Measurements from ENCODE around the gene AGR2.

The AGR2 gene

DNA sequence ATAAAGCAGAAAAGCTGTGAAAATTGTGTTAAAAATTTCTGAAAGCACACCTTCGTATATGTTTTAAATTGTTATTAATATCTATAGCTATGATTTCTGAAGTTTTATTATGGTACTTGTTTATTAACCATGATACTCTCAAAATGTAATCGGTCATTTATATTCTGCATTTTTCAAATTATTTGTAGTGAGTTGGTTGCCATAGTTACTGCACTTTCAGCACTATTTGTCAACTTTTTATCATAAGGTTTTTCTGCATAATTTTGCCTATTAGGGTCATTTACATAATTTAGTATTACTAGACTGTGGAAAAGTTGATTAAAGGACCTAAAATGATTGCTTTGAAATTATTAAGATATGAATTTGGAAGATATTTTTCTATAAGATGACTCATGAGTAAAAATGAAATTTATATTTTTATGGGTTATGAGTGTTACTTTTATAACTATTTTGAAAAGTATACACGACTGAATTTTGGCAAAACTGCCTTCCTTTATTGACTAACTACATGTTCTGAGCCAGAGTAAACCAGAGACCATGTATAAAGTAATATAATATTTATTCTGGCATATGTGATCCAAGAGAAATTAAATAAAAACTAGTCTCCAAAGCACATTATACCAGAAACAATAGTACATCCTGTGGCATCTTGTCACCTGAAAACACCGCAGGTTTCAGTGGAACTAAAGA, 7.9 kb upstream of the AGR2 start:
- no peak for DNase-seq (ENCODE audit: low read depth)

- DNase-seq (ENCODE audit: low read depth), result no peak
Observed at GRCh38 chr7:16811551-16811950, 6.8 kb upstream of the AGR2 start.

- no peak for DNase-seq (ENCODE audit: low read depth)
Observed at GRCh38 chr7:16810573-16810972, 5.8 kb upstream of the AGR2 start.

DNA sequence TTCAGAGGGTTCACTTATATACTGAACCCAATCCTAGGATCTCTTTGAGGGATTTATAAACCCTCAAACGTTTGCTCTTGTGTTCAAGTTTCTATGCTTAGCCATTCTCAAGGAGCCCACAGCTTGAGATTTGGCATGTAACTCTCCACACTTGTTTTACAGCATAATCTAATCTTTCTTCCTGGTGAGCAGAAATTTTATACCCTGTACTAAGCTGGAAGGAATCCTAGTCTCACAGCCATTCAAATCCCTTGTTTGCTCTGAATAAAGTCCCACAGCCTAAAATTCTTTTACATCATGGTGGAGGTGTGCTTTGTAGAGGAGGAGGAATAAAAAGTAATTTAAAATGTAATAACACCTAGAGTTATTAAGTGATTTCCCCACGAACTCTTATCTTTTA, 5.3 kb upstream of the AGR2 start:
- DNase-seq (ENCODE audit: low read depth), result no peak

DNA sequence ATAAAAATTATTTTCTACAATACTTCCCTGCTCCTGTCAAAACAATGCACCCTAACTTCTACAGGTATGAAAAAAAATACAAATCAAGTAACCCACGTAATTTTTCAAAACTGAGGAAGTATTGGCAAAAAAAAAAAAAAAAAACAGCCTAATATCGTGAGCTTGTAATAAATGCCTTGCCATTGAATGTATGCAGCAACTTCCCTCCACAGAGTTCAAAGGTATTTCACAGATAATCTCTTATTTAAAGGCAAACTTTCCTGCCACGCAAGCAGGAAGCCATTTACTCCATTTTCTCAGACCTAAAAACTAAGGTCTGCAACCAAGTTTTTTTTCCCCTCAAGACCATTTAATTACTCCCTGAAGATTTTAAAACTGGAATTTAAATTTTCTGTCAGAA, 642 bp upstream of the AGR2 start:
- no peak for DNase-seq (ENCODE audit: low read depth)

DNA sequence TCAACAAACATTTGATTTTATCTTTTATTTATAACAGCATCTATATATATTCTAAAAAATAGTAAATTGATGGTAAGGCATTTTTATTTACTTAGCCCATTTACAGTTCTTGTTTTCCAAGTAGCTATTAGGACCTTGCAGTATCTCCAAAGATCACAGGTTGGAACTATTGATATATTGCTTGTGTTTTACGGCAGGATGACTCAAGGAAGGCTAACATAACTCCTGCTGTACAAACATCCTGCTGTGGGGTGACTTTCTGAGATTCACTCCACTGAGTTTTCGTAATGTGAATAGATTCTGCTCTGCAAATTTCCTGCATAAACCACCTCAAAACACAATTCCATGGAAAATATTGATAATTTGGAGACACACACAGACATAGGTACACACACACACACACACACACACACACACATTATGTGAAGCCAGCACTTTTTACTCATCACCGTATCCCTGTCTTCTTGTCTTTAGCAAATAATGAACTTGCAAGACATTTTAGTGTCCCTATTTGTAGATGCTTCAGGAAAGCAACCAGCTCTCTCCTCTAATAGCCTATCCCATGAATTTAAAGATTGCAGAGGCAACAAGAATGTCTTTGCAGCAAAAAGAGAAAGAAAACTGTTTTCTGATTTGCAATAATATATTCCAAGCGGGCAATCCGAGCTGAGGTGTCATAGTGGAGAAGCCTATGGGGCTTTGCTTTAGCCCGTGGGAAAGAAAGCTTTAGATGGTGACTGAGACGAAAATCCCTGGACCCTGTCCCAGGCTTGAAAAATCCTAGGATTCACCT, 722 bp downstream of the AGR2 start:
- DNase-seq (ENCODE audit: low read depth), result no peak

DNA sequence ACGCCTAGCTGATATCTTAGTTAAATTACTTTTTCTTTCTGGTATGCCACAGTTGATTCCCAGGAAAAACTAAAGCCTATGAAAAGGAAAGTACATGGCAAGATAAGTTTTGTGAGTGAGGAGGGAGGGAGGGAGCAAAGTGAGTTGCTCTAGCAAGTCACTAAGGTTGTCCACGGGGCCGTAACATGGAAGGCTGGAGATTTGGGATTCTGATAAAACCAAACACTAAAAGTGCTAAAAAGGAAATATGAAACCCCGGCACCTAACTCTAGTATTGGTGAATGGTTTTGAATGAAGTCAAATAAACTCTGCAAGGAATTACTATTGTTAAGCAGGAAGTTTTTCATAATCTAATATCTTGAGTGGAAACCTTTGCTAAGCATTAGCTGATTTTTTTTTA, 1.7 kb downstream of the AGR2 start:
- DNase-seq (ENCODE audit: low read depth), result no peak

- no peak for DNase-seq (ENCODE audit: low read depth)
Observed at GRCh38 chr7:16801579-16801978, 3.2 kb downstream of the AGR2 start.

GRCh38 chr7:16801111-16801542, 3.7 kb downstream of the AGR2 start:
- no peak for DNase-seq (ENCODE audit: low read depth)

- DNase-seq (ENCODE audit: low read depth), result no peak
Observed at GRCh38 chr7:16795624-16796023, 9.2 kb downstream of the AGR2 start.

GRCh38 chr7:16794986-16795385, 9.8 kb downstream of the AGR2 start:
- no peak for DNase-seq (ENCODE audit: low read depth)

DNA sequence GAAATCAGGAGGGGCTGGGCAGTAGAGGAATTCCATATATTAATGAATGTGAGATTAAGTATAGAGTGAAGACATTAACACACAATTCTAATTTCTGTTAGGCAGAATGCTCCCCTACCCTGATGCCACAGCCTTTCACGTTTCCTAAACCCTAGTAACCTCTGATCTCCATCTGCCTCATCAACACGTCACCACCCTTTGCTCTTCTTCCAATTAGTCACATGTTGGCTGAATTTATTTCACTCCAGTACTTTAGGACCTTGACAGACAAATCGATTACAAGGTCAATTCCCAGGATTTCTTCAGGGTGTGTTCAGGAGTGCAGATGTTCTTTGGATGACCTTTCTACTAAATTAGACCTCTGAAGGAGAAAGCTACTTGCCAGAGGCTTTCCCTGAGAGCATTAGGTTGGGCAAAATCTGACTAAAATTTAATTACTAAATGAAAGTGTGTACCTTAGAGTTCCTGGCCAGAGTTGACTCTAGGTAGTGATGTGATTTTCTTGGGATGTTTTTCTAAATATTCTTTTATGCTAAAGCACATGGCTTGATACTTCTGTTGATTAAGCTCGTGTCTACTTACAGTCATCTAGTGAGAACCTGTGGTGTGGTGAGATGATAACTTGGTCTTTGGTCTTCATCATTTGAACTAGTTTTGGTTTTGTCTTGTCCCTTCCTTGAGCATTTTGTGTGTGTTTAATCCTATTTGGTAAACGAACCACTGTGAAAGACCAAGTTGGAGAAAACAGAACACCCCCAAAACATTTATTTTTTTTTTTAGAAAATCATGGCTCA, 12.7 kb downstream of the AGR2 start:
- no peak for DNase-seq (ENCODE audit: low read depth)

DNA sequence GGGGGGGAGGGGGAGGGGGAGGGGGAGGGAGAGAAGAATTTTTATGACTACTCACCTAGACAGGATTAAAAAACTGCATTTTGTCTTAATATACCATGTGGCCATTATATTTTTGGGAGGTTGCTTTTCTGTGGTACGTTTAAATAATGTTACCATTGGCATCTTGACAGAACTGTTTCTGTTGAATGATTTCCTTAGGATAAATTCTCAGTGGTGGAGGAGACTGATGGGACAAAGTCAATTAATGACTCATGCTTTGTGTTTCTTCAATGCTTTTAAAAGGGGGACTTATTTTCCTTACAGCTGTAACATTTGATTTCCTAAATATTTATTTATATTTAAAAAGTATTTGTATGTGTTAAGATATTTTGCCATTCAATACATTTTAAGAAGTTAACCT, 13.7 kb downstream of the AGR2 start:
- no peak for DNase-seq (ENCODE audit: low read depth)

DNA sequence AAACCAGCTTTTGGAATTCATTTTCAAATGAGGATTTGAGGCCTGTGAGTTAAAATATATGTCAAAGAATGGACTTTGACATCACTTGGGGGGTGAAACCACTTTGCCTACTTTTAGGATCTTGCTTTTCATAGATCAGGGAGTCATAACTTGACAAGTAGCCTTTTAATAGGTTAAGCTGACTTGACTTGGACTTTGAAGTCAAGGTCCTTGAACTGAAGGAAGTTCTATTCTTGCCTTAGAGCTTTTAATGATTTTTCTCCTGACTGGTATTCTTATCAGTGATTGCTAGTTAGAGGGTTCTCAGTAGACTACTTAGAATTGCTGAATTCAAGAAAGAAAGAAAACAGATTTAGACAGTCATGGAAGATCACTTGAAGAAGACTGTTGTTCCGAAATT, 17.7 kb downstream of the AGR2 start:
- DNase-seq (ENCODE audit: low read depth), result no peak

- no peak for DNase-seq (ENCODE audit: low read depth)
Observed at GRCh38 chr7:16786257-16786656, 18.5 kb downstream of the AGR2 start.

- DNase-seq (ENCODE audit: low read depth), result no peak
Observed at GRCh38 chr7:16785846-16786245, 19.0 kb downstream of the AGR2 start.

DNA sequence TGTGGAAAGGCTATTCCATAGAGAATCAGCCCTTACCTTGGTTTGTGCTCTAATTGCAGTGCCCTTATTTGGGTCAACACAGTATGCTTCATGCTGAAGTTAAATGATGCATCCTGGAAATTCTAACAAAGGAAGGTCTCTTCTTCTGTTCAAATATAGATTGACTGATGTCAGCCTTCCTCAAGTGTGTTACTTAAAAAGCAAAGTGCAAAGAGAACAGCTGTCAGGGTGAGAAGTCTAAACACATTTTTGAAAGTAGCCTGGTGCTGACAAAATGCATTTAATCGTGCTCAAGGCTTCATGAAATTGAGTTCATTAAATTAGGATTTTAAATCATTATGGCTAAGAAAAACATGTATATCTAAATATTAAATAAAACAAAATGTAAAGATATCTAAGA, 19.5 kb downstream of the AGR2 start:
- DNase-seq (ENCODE audit: low read depth), result no peak

GRCh38 chr7:16780596-16780995, 24.2 kb downstream of the AGR2 start:
- DNase-seq (ENCODE audit: low read depth), result no peak

DNA sequence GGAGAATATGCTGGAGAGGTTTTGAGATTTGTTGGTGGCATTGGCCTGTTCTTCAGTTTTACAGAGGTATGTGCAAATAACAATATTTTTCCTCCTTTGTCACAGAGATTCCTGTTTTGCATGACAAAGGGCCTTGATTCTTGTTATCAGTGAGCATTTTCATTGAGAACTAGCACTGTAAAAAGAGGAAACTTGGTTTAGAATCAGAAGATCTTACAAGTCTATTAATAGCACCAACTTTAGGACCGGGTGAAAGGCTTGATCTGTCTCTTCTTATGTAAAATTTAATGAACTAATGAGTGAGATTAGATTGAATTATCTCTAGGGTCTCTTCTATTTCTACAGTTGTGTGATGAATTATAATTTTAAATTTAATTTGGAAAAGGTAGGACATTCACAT, 25.7 kb downstream of the AGR2 start:
- no peak for DNase-seq (ENCODE audit: low read depth)

DNA sequence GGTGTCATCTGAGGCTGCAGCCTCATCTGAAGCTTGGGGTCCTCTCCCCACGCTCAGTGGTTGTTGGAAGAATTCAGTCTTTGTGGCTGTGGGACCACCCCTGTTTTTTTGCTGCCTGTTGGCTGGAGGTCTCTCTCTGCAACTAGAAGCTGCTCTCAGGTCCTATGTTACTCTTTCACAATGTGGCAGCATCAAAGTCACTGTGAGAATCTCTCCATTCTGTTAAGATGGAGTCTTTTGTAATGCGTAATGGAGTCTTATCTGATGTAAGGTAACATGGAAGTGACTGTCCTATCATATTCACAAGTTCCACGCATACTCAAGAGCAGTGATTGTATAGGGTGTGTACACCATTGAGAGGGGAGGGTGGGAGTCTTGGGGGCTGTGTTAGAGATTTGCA, 26.3 kb downstream of the AGR2 start:
- no peak for DNase-seq (ENCODE audit: low read depth)

GRCh38 chr7:16776053-16776452, 28.7 kb downstream of the AGR2 start:
- DNase-seq (ENCODE audit: low read depth), result no peak

DNA sequence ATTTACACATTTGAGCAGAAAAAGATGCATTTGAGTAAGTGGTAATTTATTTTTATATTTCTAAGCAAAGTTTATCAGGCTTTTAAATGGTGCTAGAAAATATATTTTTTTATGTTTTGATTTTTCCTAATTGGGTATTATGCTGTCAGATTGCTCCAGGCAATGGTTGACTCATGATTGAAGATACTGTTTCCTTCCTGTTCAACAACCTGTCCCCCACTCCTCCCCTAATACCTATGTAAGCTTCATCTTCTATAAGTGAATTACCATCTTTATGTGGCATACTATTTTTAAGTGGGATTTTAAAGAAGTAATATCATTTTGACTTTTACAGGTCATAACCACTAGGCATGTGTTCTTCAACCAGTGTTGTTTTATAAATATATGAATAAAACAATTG, 29.8 kb downstream of the AGR2 start:
- DNase-seq (ENCODE audit: low read depth), result no peak

GRCh38 chr7:16774294-16774693, 30.5 kb downstream of the AGR2 start:
- no peak for DNase-seq (ENCODE audit: low read depth)
